Stimulated activated CD4-positive, alpha-beta T cell treated with anti-CD3 and anti-CD28 coated beads, Interleukin-15, amount 100 ng/mL, for 24 hours (primary cell): Measurements from ENCODE around the gene RPS21.

Source experiments
- DNase-seq: peaks from one replicate; pipeline ENCODE4 v3.0.0-alpha.2; 2020

The RPS21 gene

DNA sequence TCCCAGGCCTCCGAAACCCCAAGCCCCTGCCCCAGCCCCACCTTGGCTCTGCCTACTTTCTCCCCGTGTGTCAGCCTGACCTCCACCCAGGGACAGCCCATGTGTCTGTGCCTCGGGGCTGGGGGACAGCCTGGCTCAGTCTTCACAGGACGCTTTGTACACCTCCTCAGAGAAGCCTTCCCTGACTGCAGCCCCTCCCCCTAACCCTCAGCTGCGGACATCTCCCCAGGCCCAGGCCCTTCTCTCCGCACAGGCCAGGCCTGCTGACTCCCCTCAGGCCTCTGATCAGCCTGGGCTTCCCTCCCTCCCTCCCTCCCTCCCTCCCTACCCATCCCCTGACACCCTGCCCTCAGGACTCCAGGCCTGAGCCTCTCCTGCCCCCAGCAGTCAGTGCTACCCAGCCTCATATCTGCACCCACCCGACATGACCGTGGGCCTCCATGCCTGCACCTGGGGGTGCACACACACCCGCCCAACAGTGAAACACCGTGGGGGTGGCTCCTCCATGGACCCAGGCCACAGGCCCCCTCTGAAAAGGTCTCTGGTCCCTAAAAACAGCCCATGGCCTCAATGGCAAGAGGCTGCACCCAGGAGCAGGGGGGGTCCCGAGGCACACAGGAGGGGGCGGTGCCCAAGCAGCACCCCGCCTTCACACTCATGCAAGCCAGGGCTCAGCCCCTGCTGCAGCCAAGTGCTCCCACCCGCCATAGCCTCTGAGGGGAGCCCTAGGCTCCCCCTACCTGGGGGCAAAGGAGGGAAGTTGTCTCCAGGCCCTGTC, 32.7 kb upstream of the RPS21 start:
- DNase-seq, result no peak

DNA sequence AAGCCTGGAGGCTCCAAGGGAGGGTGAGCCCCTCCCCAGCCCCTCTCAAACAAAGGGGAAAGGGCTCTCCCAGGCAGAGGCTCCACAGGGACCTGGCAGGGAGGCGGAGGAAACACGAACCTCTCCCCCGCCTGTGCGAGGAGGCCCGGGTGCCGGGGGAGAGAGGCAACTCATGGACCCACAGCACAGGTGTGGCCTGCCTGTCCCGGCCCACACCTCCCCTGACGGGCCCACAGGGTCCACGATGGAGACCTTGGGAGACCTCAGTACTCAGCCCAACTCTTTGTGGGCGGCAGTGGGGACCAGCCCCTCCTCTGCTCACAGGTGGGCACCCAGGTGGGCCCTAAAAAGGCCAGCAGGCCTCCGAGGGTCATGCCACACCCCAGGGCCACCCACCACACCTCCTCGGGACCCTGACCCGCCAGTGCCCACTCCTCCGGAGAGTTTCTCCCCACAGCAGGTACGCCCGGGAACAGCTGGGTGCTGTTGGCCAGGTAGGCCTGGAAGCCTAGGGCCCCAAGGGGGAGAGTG, 32.0 kb upstream of the RPS21 start:
- DNase-seq, result no peak

DNA sequence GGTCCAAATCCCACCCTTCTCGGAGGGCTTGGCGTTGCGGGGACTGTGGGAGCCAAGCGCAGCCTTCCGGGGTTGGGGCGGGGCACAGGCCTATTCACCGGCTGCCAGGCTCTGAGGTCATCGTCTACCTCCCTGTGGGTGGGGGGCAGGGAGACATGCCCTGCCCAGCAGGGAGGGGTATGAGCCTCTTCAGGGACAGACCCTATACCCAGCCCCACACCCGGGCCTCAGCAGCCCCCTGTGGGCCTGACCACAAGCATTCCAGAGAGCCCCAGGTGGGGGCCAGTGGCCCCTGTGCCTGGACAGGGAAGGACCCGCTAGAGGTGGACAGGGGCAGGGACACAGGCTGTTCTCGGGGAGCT, 31.4 kb upstream of the RPS21 start:
- DNase-seq, result no peak

DNA sequence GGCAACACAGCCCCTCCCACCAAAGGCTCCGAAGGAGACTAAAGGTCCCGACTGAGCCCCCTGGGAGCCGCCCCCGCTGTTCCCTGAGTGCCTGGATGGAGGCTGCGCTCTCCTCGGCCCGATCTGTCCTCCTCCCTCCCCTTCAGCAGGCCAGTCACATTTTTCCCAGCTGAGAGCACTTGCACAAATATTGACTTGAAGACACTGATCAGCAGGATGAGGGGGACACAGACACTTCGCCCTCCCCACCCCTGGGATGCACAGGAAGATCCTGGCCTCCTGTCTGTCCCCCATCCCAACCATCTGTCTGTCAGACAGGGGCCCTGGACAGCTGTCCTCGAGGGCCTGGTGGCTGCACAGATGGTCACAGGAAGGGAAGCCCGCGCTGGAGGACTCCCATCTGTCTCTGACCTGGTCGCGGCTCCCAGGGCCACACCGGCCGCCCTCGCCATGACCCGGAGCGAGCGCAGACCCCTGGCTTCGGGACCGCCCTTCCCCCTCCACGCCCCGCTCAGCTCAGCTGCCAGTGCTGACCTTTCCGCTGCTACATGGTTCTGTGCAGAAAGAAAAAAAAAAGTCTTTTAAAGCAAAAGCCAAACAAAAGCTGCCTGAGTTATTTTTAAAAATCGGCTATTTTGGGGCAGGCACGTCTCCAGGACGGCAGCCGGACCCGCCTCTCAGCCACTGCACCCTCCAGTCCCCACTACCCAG, 30.9 kb upstream of the RPS21 start:
- DNase-seq, result no peak

DNA sequence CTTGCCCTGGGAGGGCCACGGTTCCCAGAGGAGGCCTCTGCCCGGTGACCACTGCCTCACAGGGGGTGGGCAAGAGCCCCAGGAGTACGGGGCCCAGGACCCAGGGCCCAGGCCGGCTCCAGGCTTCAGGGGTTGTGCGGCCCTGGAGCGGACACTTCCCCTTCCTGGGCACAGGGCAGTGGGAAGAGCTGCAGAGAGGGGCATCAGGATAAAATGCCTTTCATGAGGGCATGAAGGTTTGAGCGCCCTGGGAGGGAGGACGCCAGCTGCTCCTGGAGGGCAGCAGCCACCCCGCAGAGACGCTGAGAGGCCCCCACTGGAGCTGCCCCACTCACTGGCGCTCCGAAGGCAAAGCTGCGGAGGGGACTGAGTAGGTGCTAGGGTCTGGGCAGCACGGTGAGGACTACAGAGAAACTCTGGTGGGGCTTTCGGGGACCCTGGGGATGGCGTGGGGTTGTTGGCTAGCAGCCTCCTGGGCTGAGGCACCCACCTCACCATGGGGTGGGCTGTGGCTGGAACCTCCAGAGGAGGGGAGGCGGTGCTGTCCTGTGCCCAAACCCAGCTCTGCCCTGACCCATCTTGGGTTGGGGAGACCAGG, 30.2 kb upstream of the RPS21 start:
- no peak for DNase-seq

DNA sequence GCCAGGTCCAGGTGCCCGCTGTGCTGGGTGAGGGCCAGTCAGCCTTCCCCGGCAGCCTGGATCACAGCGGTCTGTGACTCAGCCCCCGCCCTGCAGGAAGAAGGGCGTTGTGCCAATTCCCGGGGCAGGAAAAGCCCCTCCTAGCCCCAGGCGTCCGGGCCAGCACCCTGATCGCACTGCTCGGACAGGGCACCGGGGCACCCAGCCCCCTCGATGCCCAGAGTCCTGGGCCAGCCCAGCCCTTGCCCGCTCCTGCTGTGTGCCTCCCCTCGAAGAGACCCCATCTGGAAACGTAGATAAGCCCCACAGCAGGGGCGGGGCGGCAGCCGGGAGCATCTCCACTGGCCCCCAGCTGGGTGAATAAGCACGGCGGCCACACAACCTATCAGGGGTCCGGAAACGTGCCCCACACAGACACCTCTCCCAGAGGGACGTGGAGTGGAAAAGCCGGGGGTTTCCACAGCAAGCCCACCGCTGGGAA, 29.7 kb upstream of the RPS21 start:
- DNase-seq, result no peak

DNA sequence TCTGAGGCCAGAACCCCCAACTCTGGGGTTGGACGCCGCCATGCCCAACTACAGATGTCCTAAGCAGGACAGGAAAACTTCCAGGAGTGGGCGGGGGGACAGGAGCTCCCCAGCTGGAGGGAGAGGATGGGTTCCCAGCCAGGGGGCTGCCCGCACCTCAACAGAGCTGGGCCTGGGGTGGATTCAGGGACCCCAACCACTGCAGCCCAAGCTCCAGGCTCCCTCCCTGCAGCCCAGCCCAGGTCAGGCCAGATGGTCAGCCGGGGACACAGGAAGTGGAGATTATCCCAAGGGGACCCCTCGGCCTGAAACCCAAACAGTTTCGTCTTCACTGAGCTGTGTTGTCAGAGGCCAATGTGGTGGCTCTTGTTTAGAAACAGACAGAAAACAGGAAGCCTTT, 29.2 kb upstream of the RPS21 start:
- DNase-seq, result no peak

DNA sequence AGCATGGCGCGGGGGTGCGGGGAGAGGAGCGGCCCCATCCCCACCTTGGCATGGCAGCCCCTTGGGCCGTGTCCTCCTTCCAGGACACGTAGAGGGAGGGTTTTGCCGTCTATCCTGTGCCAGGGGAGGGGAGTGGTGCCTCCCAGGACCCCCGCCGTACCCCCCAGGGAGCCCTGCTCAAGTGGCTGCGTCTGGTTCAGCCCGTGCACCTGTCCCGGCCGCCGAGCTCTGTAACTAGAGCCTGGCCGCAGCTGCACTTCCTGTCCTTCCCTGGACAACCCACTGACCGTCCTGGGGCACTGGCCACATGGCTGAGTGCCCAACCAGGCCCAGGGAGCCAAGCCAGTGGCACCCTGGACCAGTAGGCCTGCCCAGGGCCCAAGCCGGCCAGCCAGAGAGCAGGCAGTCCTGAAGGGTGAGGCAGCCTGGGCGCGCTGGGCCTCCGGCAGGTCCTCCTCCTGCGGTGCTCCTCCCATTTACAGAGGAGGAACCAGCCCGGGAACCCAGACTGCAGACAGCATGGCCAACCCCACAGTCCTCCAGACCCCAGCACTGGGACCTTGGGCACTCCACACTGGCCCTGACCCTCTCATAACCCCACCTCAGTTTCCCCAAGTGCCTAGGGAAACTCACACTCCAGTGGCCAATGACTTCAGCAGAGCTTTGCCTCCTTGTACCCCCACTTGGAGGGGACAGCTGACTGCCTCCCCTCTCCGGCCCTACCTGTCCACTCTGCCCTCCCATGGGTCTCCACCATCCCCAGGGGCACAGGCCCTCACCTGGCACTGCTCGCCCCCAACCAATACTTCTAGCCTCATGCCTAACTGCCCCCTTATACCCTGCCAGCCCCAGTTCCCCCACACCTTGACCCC, 28.5 kb upstream of the RPS21 start:
- DNase-seq, result no peak

DNA sequence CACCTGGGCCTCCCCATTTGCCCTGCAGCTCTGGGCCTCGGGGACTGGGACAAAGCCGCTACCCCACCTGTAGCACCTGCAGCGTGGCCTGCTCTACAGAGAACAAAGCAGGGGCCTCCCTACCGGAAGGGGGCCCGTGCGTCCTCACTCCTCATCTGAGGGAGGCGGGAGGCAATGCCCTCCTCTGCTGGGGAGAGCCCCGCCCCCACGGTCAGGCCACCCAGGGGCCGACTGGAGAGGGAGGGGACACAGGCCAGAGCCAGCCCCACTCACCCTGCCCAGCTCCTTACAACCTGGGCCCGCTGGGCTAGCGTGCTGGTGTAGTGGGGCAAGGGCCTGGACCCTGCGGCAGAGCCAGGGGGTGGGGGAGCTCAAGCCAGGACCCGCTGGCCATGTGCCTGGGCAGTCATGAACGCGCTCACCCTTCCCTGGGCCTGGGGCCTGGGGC, 27.8 kb upstream of the RPS21 start:
- no peak for DNase-seq

DNA sequence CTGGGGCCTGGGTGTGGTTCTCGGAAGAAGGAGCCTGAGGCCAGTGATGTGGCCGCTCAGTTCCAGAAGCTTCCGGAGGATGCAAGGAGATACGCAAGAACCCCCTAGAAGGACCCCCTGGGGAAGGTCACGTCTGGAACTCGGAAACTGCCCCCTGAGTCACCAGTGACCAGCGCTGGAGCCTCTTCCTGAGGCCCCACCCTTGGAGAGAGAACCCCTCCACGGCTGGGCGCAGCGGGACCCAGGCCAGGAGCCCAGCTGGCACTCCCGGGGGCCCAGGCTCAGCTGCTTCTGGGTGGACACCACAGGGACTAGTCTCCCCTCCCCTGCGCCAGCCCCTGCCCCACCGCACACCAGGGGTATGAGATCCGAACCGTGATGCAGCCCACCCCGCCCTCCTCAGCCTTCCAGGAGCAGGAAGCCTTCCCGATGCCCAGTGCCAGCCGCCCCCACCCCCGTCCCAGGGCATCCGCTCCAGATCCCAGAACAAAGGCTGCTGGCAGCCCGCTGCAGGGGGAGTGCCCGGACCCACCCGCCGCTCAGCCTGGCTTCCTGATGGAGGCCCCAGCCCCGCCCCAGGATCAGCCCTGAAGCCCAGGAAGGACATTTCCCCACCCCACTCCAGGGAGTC, 27.3 kb upstream of the RPS21 start:
- DNase-seq, result no peak

DNA sequence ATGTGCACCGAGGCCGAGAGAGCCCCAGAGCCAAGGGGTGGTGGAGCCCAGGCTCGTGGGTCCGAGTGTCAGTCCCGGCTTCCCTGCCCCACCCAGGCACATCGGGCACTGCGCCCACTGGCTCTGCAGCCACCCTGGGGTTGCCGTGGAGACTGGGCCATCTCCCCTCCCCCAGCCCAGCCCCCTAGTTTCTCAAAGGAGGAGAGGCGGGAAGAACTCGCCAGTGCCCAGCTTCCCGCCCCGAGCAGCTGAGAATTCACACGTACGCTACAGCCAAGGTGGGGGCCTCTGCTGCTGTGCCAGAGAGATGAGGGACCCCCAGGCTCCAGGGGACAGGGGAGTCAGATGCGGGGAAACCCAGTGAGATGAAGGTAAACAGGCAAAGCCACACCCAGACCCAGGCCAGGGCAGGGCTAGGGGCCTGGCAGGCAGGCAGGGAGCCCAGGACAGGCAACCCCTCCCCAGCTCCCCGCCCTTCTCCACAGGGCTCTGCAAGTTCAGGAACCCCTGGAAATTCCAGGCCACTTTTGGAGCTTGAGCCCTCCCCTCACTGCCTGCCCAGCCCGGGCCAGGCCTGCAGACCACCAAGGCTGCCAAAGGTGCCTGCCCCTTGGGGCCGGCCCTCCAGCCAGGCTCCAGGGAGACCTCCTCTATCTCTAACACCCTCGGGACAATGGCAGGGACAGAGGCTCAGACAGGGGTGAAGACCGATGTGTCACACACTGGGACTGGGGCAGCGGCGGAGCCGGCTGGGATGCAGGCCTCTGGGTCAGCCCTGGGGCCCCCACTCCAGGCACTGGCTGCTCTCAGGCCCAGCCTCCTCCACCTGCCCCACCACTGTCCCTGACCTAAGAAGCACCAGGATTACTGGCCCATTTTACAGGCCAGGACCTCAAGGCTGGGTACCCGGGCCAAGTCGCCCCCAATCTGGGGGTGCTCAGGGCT, 25.8 kb upstream of the RPS21 start:
- DNase-seq, result no peak

DNA sequence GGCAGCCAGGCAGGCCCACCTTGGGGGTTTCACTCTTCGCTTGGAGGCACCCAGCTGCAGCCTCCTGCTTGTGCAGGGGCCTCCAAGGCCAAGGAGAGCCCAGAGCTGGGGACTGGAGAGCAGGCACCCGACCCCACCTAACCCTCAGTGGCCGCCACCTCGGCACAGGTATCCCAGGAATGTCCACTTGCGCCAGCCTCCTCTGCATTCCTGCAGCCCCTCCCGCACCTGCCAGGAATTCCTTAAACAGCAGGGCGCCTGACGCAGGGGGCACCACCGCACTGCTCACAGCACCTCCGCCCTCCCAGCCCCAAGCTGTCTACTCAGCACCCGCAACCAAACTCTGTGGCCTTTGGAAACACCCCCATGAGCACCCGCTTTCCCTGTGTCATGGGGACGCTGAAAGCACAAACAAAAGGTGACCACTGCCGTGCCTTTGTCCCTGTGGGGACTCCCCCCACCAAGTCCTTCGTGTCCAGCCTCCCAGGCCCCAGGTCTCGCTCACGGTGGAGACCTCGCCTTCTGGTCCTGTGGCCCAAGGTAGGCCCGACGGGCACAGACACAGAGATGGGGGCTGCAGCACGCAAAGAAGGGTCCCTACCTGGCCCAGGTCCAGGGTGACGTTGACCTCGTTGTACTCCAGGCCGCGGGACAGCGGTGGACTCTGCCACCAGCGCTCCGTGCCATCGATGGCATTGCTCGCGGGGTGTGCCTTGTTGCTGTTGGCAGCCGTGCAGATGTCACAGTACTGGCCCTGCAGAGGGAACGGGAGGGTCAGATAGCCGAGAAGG, 24.9 kb upstream of the RPS21 start:
- no peak for DNase-seq

DNA sequence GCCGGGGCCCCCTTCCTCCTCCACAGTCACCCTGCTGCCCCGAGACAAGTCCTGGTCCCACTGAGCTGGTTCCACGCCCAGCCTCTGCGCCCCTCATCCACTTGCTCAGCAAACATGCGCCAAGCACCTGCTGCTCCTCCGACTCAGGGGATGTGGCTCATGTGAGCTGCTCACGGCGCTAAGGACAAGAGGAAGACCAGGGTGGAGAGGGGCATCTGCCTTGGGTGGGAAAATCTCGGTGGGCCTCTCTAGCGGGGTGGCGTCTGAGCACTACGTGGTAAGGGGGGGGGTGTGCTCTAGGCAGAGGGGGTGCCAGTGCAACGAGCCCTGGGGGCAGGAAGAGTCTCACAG, 24.3 kb upstream of the RPS21 start:
- DNase-seq, result no peak

DNA sequence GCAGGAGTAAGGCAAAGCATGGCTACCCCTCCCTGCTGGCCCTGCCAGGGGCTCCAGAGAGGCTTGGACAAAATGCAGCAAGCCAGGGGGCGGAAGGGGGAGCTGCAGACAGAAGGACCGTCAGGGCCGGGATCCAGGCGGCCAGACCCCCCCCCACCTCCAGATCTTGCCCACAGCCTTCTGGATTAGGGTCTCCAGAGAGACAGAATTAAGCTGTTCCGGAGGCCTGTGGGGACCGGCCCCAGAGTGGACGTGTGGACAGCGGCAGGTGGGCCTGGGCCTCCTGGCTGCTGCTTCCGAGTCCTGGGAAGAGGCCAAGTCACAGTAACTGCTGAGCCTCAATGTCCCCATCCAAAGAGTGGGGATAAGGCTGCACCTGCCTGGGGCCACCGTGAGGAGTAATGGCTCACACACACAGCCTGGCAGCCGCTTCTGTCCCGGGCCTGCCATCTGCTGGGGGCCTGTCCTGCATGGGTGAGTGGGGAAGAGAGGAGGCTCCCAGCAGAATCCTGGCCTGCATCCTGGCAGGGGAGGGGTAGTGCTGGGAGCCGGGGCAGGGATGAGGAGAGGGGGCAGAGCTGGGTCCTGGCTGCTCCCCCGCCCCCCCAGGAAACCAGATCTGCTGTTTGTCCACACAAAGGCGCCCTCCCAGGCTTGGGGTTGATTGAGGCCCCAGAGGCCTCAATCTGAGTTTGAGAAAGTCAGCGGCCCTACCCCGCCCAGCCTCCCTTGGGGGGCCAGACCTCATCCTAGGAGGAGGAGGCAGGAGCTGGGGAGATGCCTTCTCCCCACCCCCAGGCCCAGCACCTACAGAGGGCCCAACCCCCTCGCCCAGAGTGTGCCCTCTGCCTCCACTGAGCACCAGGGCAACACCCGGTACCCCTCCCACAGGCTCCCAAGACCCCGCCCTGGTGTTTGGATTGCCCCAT, 23.6 kb upstream of the RPS21 start:
- DNase-seq, result no peak

DNA sequence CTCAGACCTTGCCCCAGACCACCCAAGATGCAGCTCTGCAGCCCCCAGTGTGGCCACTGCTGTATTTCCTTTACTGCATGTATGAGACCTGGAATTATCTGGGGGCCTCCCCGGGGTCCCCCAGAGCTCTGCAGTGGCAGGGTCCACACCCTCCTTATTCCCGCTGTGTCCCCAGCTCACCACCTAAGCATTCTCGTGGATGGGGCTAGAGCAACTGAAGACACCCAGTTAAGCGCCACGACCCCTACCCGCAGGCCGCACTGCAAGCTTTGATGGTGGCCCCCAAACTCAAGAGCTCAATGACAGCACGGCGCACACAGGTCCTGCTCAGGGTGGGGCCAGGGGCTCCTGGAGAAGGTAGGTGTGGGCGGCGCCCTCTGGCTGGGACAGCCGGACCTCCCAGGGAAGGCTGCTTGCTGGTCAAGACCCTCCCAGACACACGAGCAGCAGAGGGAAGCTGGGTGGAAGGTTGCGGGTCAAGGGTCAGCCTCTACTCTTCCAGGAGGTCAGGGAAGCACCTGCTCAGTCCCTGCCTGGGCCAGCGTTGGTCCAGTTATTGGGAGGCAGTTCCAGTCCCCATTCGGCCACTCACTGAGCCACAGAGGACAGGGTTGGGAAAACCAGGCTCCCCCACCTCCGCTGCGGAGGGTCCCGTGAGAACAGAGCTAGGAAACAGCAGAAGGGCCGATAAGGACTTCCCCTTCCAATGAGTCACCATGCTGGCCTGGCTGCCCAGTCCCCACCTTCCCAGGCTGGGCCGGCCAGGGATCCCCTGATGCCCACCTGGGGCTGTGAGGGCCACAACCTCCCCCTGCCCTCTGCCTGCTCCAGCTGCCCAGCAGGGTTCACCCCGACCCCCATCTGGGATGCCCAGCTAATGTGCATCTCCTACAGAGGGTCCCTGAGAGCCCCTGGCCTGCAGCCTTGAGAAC, 22.7 kb upstream of the RPS21 start:
- no peak for DNase-seq

DNA sequence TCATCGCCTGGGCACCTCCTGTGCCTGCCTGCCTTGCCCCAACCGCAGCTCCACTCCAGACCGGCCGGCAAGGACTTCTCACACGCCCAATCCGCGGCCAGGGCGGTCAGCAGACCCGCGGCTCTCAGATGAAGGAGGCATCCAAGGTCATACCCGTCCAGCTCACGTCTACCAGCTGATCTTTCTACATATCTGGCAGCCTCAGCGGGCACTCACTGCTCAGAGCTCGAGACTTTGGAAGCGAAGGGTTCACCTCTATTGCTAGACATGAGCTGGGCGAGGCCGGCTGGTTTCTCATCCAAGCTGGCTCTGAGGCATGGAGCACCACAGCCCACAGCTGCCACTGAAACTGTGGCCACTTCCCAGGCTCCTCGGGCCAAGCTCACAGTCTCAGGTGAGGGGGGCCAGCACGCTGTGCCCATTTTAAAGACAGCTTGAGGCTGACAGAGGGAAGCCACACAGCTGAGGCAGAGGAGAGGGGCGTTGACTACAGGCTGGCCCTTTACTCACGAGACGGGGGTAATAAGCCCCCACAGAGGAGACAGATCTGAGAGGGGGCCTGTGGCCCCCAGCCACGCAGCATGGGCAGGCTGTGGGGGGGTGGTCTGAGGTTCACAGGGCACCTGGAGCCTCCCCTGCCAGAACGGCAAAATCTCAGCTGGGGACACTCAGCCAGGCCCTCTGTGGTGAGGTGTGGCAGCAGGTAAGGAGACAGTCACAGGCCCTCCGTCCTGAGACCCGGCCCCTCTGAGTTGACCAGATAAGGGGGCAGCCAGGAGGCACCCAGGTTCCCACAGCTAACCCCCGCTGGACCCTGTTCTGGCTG, 21.8 kb upstream of the RPS21 start:
- DNase-seq, result no peak

DNA sequence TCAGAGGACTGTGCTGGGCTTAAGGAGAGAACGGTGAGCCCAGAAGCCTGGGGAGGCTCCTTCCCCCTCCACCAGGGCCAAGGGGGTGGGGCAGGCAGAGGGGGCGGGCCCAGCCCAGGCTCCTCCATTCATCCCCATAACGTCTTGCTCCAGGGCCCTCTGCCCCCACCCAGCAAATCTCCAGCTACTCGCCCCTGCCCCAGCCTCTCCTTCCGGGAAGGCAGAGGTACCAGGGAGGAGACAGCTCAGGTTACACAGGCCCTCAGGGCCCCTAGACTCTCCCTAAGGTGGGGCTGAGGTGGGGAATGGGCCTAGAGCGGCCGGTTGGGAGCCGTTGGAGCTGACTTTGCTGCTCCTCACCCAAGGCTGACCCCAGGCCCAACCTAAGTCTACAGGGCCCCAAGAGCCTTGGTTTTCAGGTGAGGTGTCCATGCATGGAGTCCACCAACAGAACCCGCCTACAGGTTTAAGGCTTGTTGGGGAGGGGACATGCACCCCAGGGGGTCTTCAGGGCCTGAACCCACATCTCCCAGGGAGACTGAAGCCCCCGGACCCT, 21.0 kb upstream of the RPS21 start:
- DNase-seq, result no peak
